ENCODE results near the gene PTPRM. TPM values are rescaled to one million over a fixed set of nuclear protein-coding genes. Genes with fewer than 3 reads are reported as not detected.

The PTPRM gene
- total and polyA plus RNA-seq, 2 donors (not counting 3 experiments of a cell fraction or from before 2014, with no cell fraction given): 37.4 to 43.7 TPM

GRCh38 chr18:7657050-7657449, 89.9 kb downstream of the PTPRM start:
- CTCF ChIA-PET: no interaction called here
- dilution Hi-C loops (cut with MboI; ENCODE audit: extremely low pct_ligation_motif_present, low sequenced_read_pairs): no loop called here

More at GRCh38 chr18:7657050-7657449, 89.9 kb downstream of the PTPRM start:
- Histone ChIP-seq H3K27me3 (ENCODE audit: control insufficient read depth in 2 of 2, insufficient read depth in 2 of 2, low read length in 2 of 2) (peaks cover 0 to 2% of the 10 kb centered on the region in 2 experiments), H3K4me3 (replicated peaks in 1 of 3; ENCODE audit: insufficient read depth in 1 of 3, low read depth in 1 of 3, low read length in 3 of 3) (no peak overlapping the region), H3K4me1 (ENCODE audit: control insufficient read depth, extremely low read depth, insufficient read depth, low read length) (no peaks in the 10 kb centered on the region), H3K36me3 (ENCODE audit: control insufficient read depth in 2 of 2, extremely low read depth in 1 of 2, insufficient read depth in 2 of 2, low read length in 2 of 2) (no peaks in the 10 kb centered on the region), H3K9ac (replicated peaks; ENCODE audit: extremely low read depth, insufficient read depth, low read length) (no peak overlapping the region), H3K4me2 (ENCODE audit: insufficient read depth, low read length) (no peak overlapping the region), H3K9me3 (replicated peaks; ENCODE audit: control insufficient read depth, insufficient read depth, low read length) (no peaks in the 10 kb centered on the region), H3K9me1 (replicated peaks; ENCODE audit: control insufficient read depth, extremely low read depth, insufficient read depth, low read length) (no peaks in the 10 kb centered on the region), H4K20me1 (replicated peaks; ENCODE audit: control insufficient read depth, extremely low read depth, insufficient read depth, low read length) (no peaks in the 10 kb centered on the region), H3K27ac (ENCODE audit: insufficient read depth, low read depth, low read length) (no peak overlapping the region), H2AFZ (ENCODE audit: low read depth, low read length) (no peak overlapping the region), H3K79me2 (ENCODE audit: control insufficient read depth, insufficient read depth, low read length) (no peaks in the 10 kb centered on the region)
- no TSS peak for BruUV-seq (replicated peaks)
- no peak for TF ChIP-seq FOS (IDR thresholded peaks at IDR 0.05; ENCODE audit: borderline replicate concordance, insufficient read depth, low read length)
- TF ChIP-seq EZH2 (IDR thresholded peaks at IDR 0.05; ENCODE audit: borderline replicate concordance, low read depth, low read length, severe bottlenecking): no peak
- TF ChIP-seq, protein P1, sequence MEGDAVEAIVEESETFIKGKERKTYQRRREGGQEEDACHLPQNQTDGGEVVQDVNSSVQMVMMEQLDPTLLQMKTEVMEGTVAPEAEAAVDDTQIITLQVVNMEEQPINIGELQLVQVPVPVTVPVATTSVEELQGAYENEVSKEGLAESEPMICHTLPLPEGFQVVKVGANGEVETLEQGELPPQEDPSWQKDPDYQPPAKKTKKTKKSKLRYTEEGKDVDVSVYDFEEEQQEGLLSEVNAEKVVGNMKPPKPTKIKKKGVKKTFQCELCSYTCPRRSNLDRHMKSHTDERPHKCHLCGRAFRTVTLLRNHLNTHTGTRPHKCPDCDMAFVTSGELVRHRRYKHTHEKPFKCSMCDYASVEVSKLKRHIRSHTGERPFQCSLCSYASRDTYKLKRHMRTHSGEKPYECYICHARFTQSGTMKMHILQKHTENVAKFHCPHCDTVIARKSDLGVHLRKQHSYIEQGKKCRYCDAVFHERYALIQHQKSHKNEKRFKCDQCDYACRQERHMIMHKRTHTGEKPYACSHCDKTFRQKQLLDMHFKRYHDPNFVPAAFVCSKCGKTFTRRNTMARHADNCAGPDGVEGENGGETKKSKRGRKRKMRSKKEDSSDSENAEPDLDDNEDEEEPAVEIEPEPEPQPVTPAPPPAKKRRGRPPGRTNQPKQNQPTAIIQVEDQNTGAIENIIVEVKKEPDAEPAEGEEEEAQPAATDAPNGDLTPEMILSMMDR (IDR thresholded peaks at IDR 0.05; ENCODE audit: extremely low read depth in 1 of 2, insufficient read depth in 1 of 2, low read depth in 1 of 2, low read length in 2 of 2): no peak
- TF ChIP-seq POLR2A (IDR thresholded peaks at IDR 0.05; ENCODE audit: low read depth, low read length): no peak
- TF ChIP-seq, protein P2, sequence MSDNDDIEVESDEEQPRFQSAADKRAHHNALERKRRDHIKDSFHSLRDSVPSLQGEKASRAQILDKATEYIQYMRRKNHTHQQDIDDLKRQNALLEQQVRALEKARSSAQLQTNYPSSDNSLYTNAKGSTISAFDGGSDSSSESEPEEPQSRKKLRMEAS (IDR thresholded peaks at IDR 0.05; ENCODE audit: insufficient read depth, insufficient read length): no peak
- no peak for TF ChIP-seq JUN (IDR thresholded peaks at IDR 0.05; ENCODE audit: borderline replicate concordance, insufficient read depth, insufficient read length, low read depth)
- TF ChIP-seq GATA2 (IDR thresholded peaks at IDR 0.05; ENCODE audit: insufficient read depth, insufficient read length, low read depth, low read length): no peak
- no peak for TF ChIP-seq MYC (IDR thresholded peaks at IDR 0.05; ENCODE audit: low read depth, low read length)
- TF ChIP-seq POLR2AphosphoS5 (IDR thresholded peaks at IDR 0.05; ENCODE audit: insufficient read depth, low read depth, low read length): no peak
- intact Hi-C loops (cut with micrococcal nuclease): no loop called here
- no peak for DNase-seq (ENCODE audit: low read depth, low spot score)
- POLR2A ChIA-PET: no interaction called here
- no peak for FAIRE-seq

All from endothelial cell of umbilical vein (primary cell).